ENCODE results near the gene SLC25A45. TPM values are rescaled to one million over a fixed set of nuclear protein-coding genes. Genes with fewer than 3 reads are reported as not detected.

The SLC25A45 gene
- total RNA-seq, 2 donors from 2014 or later: 16.4 to 18.8 TPM

Other genes starting within 250 kb of the SLC25A45 start
- 10 to 100 TPM; 45.8 to 53.1 TPM for gene SYVN1, start 248.1 kb downstream of the SLC25A45 start, total RNA-seq
- gene SPDYC, start 212.4 kb downstream of the SLC25A45 start, total RNA-seq: not detected
- 100 to 1,000 TPM in 1 of 2 donors, 10 to 100 TPM in 1; 99.1 to 114 TPM for gene CAPN1, start 200.7 kb downstream of the SLC25A45 start, total RNA-seq
- 10 to 100 TPM; 54.2 to 67.0 TPM for gene POLA2, start 120.7 kb downstream of the SLC25A45 start, total RNA-seq
- 1 to 10 TPM; 1.4 to 2.3 TPM for gene CDC42EP2, start 67.8 kb downstream of the SLC25A45 start, total RNA-seq
- 100 to 1,000 TPM; 110 to 139 TPM for gene DPF2, start 48.8 kb downstream of the SLC25A45 start, total RNA-seq
- 1 to 10 TPM; 1.3 to 1.8 TPM for gene TIGD3, start 27.9 kb downstream of the SLC25A45 start, total RNA-seq
- 10 to 100 TPM; 43.5 to 47.2 TPM for gene FRMD8, start 4.0 kb upstream of the SLC25A45 start, total RNA-seq
- 1,000 to 10,000 TPM in 1 of 2 donors, 100 to 1,000 TPM in 1; 678 to 1,151 TPM for gene NEAT1, start 40.2 kb upstream of the SLC25A45 start, total RNA-seq
- gene MALAT1, start 116.4 kb upstream of the SLC25A45 start, total RNA-seq: over 10,000 TPM in 1 of 2 donors, 1,000 to 10,000 TPM in 1; 8,391 to 13,279 TPM
- 10 to 100 TPM; 77.9 to 83.4 TPM for gene SCYL1, start 142.4 kb upstream of the SLC25A45 start, total RNA-seq
- gene LTBP3, start 175.7 kb upstream of the SLC25A45 start, total RNA-seq: 100 to 1,000 TPM; 106 TPM
- 10 to 100 TPM; 23.5 to 25.1 TPM for gene ZNRD2, start 187.8 kb upstream of the SLC25A45 start, total RNA-seq
- gene FAM89B, start 189.9 kb upstream of the SLC25A45 start, total RNA-seq: 10 to 100 TPM; 21.4 to 26.7 TPM
- 100 to 1,000 TPM in 1 of 2 donors, 10 to 100 TPM in 1; 93.9 to 113 TPM for gene EHBP1L1, start 193.4 kb upstream of the SLC25A45 start, total RNA-seq
- under 1 TPM; 0.34 to 0.39 TPM for gene KCNK7, start 213.2 kb upstream of the SLC25A45 start, total RNA-seq
- 10 to 100 TPM; 57.3 to 70.1 TPM for gene MAP3K11, start 231.6 kb upstream of the SLC25A45 start, total RNA-seq
- 10 to 100 TPM; 45.9 TPM for gene PCNX3, start 233.1 kb upstream of the SLC25A45 start, total RNA-seq